K562 (cell line): ENCODE data around the gene MAN2A1.

Source experiments
- C11orf30 ChIP-seq: fragments of 450-650 bp; IDR thresholded peaks from 2 replicates; pipeline ENCODE4 v1.6.1; 2016; ENCODE audit warnings: low read depth, mild to moderate bottlenecking
- CHD2 ChIP-seq: IDR thresholded peaks from 2 replicates; pipeline ENCODE4 v1.6.1; 2011; ENCODE audit warnings: low read depth, low read length
- CTCF ChIP-seq, 3 experiments: IDR thresholded peaks in 2 of 3; conservative IDR thresholded peaks in 1 of 3; 2 replicates each; pipeline ENCODE4 v1.5.1; 2011 to 2012; ENCODE audit warnings: low read length in 3 of 3, mild to moderate bottlenecking in 3 of 3, control low read depth in 2 of 3, improper control_type of control experiment in 1 of 3, inconsistent platforms in 1 of 3, low read depth in 1 of 3, mixed read lengths in 1 of 3, moderate library complexity in 1 of 3; ENCODE audit not compliant: insufficient read depth in 2 of 3
- POLR2A ChIP-seq: fragments of 450-650 bp; conservative IDR thresholded peaks from 2 replicates; pipeline ENCODE4 v1.6.1; 2016
- POU5F1 ChIP-seq: fragments of 150-350 bp; IDR thresholded peaks from 2 replicates; pipeline ENCODE4 v1.6.1; 2014; ENCODE audit warnings: borderline replicate concordance, low read length, low read depth, mild to moderate bottlenecking; ENCODE audit not compliant: partially characterized antibody
- U2AF2 ChIP-seq: fragments of 200-400 bp; formaldehyde crosslinking; optimal IDR thresholded peaks from 2 replicates; pipeline ENCODE3; 2017; ENCODE audit warnings: low read depth, mild to moderate bottlenecking, low read length
- XRCC4 ChIP-seq: IDR thresholded peaks from one replicate; pipeline ENCODE4 v1.6.1; 2011; ENCODE audit not compliant: insufficient read depth, insufficient read length; ENCODE audit errors: extremely low read depth

- TF ChIP-seq U2AF2 (no peak), CTCF (IDR thresholded peaks at IDR 0.05 in 2 of 3, conservative IDR thresholded peaks at IDR 0.05 in 1 of 3; ENCODE audit: insufficient read depth in 2 of 3, low read depth in 1 of 3, low read length in 3 of 3) (no peak), POLR2A (no peak), XRCC4 (no peak), CHD2 (no peak), C11orf30 (no peak), POU5F1 (no peak)
These were observed 162.8 kb downstream of the MAN2A1 start for GRCh38 chr5:109852371-109853155.
